HepG2 (cell line): ENCODE results near the gene CPN1. TPM values are rescaled to one million over a fixed set of nuclear protein-coding genes. Genes with fewer than 3 reads are reported as not detected.

Experiments
- ATAC-seq: fragments of 200-7000 bp; cut with Tn5 transposase; 3 replicates; pipeline ENCODE4 v1.9.1; 2020; ENCODE audit warnings: mild to moderate bottlenecking, moderate library complexity
- BruUV-seq: library from RNA; stranded (reverse); fragments of 400-500 nt; replicated peaks from 2 replicates; lab custom pipeline; 2021; lab: Mats Ljungman, UMichigan
- CTCF ChIA-PET: fragments of 300-600 bp; formaldehyde crosslinking; extraction: SDS; loops from one replicate; lab custom pipeline; 2021; ENCODE audit warnings: low total read pairs, inconsistent platforms, low intra/inter-chr PET ratio; lab: Yijun Ruan, JAX
- POLR2A ChIA-PET: fragments of 350-600 bp; sonication (Branson Sonifier 250); formaldehyde crosslinking; loops from one replicate; lab custom pipeline; 2020; ENCODE audit warnings: antibody characterized with exemption, inconsistent platforms; lab: Yijun Ruan, JAX
- DNase-seq: peaks from one replicate; pipeline ENCODE4 v3.0.0-alpha.2; 2015; ENCODE audit warnings: low spot score
- FAIRE-seq: peaks from 3 replicates; lab custom pipeline; 2011; peaks lifted over from hg19 to GRCh38; lab: Jason Lieb, UNC
- H2AFZ ChIP-seq: one replicate; pipeline ENCODE4 v1.6.1; 2011; ENCODE audit warnings: low read length, inconsistent platforms
- H3K27ac ChIP-seq: fragments of 300-600 bp; 3 replicates; pipeline ENCODE4 v1.8.0; 2011; ENCODE audit warnings: mixed run types, mild to moderate bottlenecking, mixed read lengths, low read length, inconsistent platforms; ENCODE audit not compliant: insufficient read depth; ENCODE audit errors: extremely low read length
- H3K27me3 ChIP-seq, 2 experiments: fragments of 200-600 bp in 1 of 2; 2 replicates in 1 of 2; 3 replicates in 1 of 2; pipeline versions ENCODE4 v1.6.0 to v1.8.0; 2011; ENCODE audit warnings: low read length in 2 of 2, mild to moderate bottlenecking in 2 of 2, moderate library complexity in 2 of 2, inconsistent platforms in 1 of 2; ENCODE audit not compliant: insufficient read depth in 2 of 2, control insufficient read depth in 1 of 2
- H3K36me3 ChIP-seq, 2 experiments: fragments of 200-600 bp in 1 of 2; replicated peaks in 1 of 2; 2 replicates in 1 of 2; 3 replicates in 1 of 2; pipeline versions ENCODE4 v1.5.1 to v1.8.0; 2011; ENCODE audit warnings: low read length in 2 of 2, inconsistent platforms in 1 of 2; ENCODE audit not compliant: insufficient read depth in 2 of 2, control insufficient read depth in 1 of 2
- H3K4me1 ChIP-seq: 2 replicates; pipeline ENCODE4 v1.5.1; 2012; ENCODE audit warnings: low read length, inconsistent platforms; ENCODE audit not compliant: insufficient read depth
- H3K4me2 ChIP-seq: 2 replicates; pipeline ENCODE4 v1.6.0; 2011; ENCODE audit warnings: low read depth, low read length, inconsistent platforms
- H3K4me3 ChIP-seq, 3 experiments: fragments of 200-600 bp in 1 of 3; sonication (generic), shearing (Covaris generic) in 1 of 3; replicated peaks in 1 of 3; 2 replicates each; pipeline ENCODE4 v1.5.1; 2011 to 2016; ENCODE audit warnings: low read length in 3 of 3, inconsistent platforms in 2 of 3, low read depth in 2 of 3, mild to moderate bottlenecking in 2 of 3, control low read depth in 1 of 3, mixed read lengths in 1 of 3; ENCODE audit not compliant: insufficient read depth in 1 of 3
- H3K79me2 ChIP-seq: one replicate; pipeline ENCODE4 v1.6.1; 2011; ENCODE audit warnings: low read length, inconsistent platforms; ENCODE audit not compliant: insufficient read depth
- H3K9ac ChIP-seq: 2 replicates; pipeline ENCODE4 v1.6.0; 2011; ENCODE audit warnings: mild to moderate bottlenecking, low read depth, low read length, inconsistent platforms; ENCODE audit not compliant: insufficient read depth
- H3K9me3 ChIP-seq: 2 replicates; pipeline ENCODE4 v1.5.1; 2012; ENCODE audit warnings: mild to moderate bottlenecking, low read length
- H4K20me1 ChIP-seq: 2 replicates; pipeline ENCODE4 v1.6.0; 2011; ENCODE audit warnings: inconsistent platforms, mild to moderate bottlenecking, low read length, moderate library complexity; ENCODE audit not compliant: insufficient read depth
- ATRX ChIP-seq: sonication (generic); formaldehyde crosslinking; IDR thresholded peaks from 2 replicates; pipeline ENCODE4 v1.4.0; 2020; ENCODE audit warnings: missing genetic modification reagents, borderline replicate concordance
- ELF1 ChIP-seq: sonication (generic); formaldehyde crosslinking; IDR thresholded peaks from 2 replicates; pipeline ENCODE4 v1.4.0; 2020; ENCODE audit warnings: missing genetic modification reagents
- HNRNPK ChIP-seq: fragments of 200-400 bp; formaldehyde crosslinking; IDR thresholded peaks from 2 replicates; pipeline ENCODE4 v1.6.1; 2018; ENCODE audit warnings: low read length, low read depth, moderate library complexity, mild to moderate bottlenecking; ENCODE audit not compliant: poor library complexity, severe bottlenecking
- KDM5A ChIP-seq: fragments of 200-600 bp; sonication (generic); IDR thresholded peaks from 2 replicates; pipeline ENCODE4 v1.7.0; 2018; ENCODE audit warnings: antibody characterized with exemption, mild to moderate bottlenecking, low read length, borderline replicate concordance
- MIER2 ChIP-seq: IDR thresholded peaks from 2 replicates; pipeline ENCODE4 v1.6.1; 2016; ENCODE audit warnings: missing biosample characterization, missing genetic modification reagents
- NR0B2 ChIP-seq: sonication (generic); formaldehyde crosslinking; IDR thresholded peaks from 2 replicates; pipeline ENCODE4 v1.4.0; 2020; ENCODE audit warnings: mild to moderate bottlenecking, missing genetic modification reagents
- POLR2G ChIP-seq: fragments of 200-400 bp; formaldehyde crosslinking; IDR thresholded peaks from 2 replicates; pipeline ENCODE4 v1.6.1; 2018; ENCODE audit warnings: mild to moderate bottlenecking, low read depth, low read length, moderate library complexity
- SRY ChIP-seq: sonication (generic); formaldehyde crosslinking; IDR thresholded peaks from 2 replicates; pipeline ENCODE4 v1.8.0; 2022; ENCODE audit warnings: mild to moderate bottlenecking, missing genetic modification reagents
- ZC3H4 ChIP-seq: sonication (generic); formaldehyde crosslinking; IDR thresholded peaks from 2 replicates; pipeline ENCODE4 v1.4.0; 2020; ENCODE audit warnings: missing genetic modification reagents, borderline replicate concordance
- ZFX ChIP-seq: sonication (generic); formaldehyde crosslinking; IDR thresholded peaks from 2 replicates; pipeline ENCODE4 v1.4.0; 2020; ENCODE audit warnings: mild to moderate bottlenecking, low read depth, missing genetic modification reagents, moderate library complexity
- ZNF557 ChIP-seq: sonication (generic); formaldehyde crosslinking; IDR thresholded peaks from 2 replicates; pipeline ENCODE4 v1.4.0; 2020; ENCODE audit warnings: missing genetic modification reagents
- ZNF772 ChIP-seq: sonication (generic); formaldehyde crosslinking; IDR thresholded peaks from 2 replicates; pipeline ENCODE4 v1.5.0; 2020; ENCODE audit warnings: mild to moderate bottlenecking, missing genetic modification reagents
- ZNF790 ChIP-seq: sonication (generic); formaldehyde crosslinking; IDR thresholded peaks from 2 replicates; pipeline ENCODE4 v1.8.0; 2022; ENCODE audit warnings: missing genetic modification reagents, mild to moderate bottlenecking, borderline replicate concordance
- WGBS: methylation state at CpG from one replicate; pipeline ENCODE4 v1.1.6; 2017; ENCODE audit warnings: low lambda C conversion rate; 5-methylcytosine and 5-hydroxymethylcytosine counted together
- in situ Hi-C: cut with HindIII; loops from 2 replicates; pipeline ENCODE4 v1.10.0; 2017; ENCODE audit warnings: low pct_unique_long_range_greater_than_20kb; ENCODE audit not compliant: extremely low pct_ligation_motif_present
- intact Hi-C: fragments of 100-400 bp; cut with micrococcal nuclease; formaldehyde crosslinking; loops from one replicate; pipeline ENCODE4 v1.10.0; 2022; ENCODE audit not compliant: unreplicated experiment
- polyA plus RNA-seq, 8 experiments: library from polyadenylated mRNA; depleted of rRNA in 3 of 8; stranded (reverse) in 7 of 8; unstranded in 1 of 8; fragments of >200 nt; fragmentation: Illumina TruSeq in 4 of 8; extraction: Trizol in 4 of 8; gene quantifications; 2 replicates each; pipeline versions ENCODE4 v1.2.1 to v1.2.3, GENCODE V29; 2011 to 2016; ENCODE audit warnings: low read depth in 4 of 8, missing spikeins in 1 of 8, mixed read lengths in 1 of 8; ENCODE audit not compliant: insufficient read depth in 1 of 8
- total RNA-seq, 5 experiments: library from RNA; depleted of rRNA; stranded (reverse); fragments of >200 nt; fragmentation: Illumina TruSeq; extraction: Trizol; gene quantifications; 2 replicates each; pipeline ENCODE4 v1.2.3, GENCODE V29; 2016; ENCODE audit warnings: low read depth in 1 of 5
- TF ChIP-seq, protein P1 (sequence below): sonication (generic); formaldehyde crosslinking; conservative IDR thresholded peaks from 2 replicates; pipeline ENCODE4 v1.4.0; 2020; ENCODE audit warnings: missing genetic modification reagents
- TF ChIP-seq, protein P2 (sequence below): sonication (generic); formaldehyde crosslinking; IDR thresholded peaks from 2 replicates; pipeline ENCODE4 v1.5.1; 2020; ENCODE audit warnings: missing genetic modification reagents, mild to moderate bottlenecking, borderline replicate concordance

The CPN1 gene
- total and polyA plus RNA-seq, 2 of the 13 experiments (the other 11 are each of a cell fraction or from before 2014, with no cell fraction given), result 17.3 to 35.1 TPM

GRCh38 chr10:100046021-100046486, 35.6 kb downstream of the CPN1 start (continued):
- TF ChIP-seq NR0B2 (CRISPR knock-in tag), result no peak
- TF ChIP-seq ELF1, result no peak
- no peak for TF ChIP-seq HNRNPK
- TF ChIP-seq, protein P1, sequence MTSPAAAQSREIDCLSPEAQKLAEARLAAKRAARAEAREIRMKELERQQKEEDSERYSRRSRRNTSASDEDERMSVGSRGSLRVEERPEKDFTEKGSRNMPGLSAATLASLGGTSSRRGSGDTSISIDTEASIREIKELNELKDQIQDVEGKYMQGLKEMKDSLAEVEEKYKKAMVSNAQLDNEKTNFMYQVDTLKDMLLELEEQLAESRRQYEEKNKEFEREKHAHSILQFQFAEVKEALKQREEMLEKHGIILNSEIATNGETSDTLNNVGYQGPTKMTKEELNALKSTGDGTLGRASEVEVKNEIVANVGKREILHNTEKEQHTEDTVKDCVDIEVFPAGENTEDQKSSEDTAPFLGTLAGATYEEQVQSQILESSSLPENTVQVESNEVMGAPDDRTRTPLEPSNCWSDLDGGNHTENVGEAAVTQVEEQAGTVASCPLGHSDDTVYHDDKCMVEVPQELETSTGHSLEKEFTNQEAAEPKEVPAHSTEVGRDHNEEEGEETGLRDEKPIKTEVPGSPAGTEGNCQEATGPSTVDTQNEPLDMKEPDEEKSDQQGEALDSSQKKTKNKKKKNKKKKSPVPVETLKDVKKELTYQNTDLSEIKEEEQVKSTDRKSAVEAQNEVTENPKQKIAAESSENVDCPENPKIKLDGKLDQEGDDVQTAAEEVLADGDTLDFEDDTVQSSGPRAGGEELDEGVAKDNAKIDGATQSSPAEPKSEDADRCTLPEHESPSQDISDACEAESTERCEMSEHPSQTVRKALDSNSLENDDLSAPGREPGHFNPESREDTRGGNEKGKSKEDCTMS (CRISPR knock-in tag), result no peak
- TF ChIP-seq ZNF557 (CRISPR knock-in tag), result no peak
- TF ChIP-seq, all 625 proteins: peak for 23

GRCh38 chr10:100045592-100045991, 36.1 kb downstream of the CPN1 start:
- Histone ChIP-seq H3K36me3 (peaks cover 5 to 9% of the 10 kb centered on the region in 2 experiments; a peak in 4 of 5 replicates), H3K27ac (no peak overlapping the region), H3K9me3 (no peaks in the 10 kb centered on the region), H2AFZ (no peak overlapping the region), H3K27me3 (no peaks in the 10 kb centered on the region), H3K79me2 (no peaks in the 10 kb centered on the region), H3K4me3 (no peak overlapping the region), H3K9ac (no peak overlapping the region), H3K4me1 (peaks cover 7% of the 10 kb centered on the region; the same call in 1 of the 2 replicates), H4K20me1 (no peaks in the 10 kb centered on the region), H3K4me2 (no peak overlapping the region)
- FAIRE-seq (no peak), DNase-seq (no peak), ATAC-seq (no peak)
- in situ Hi-C loops, result no loop called here
- CTCF ChIA-PET, result interaction anchor here (1.5 to 2.5 kb wide), 5 partner anchors 26 to 200 kb away, joined by 5 to 9 read pairs (median 7); partner anchors contain the start of gene DNMBP
- 81% methylated on average over 2 of the region's 2 CpGs for WGBS
- POLR2A ChIA-PET, result no interaction called here
- TF ChIP-seq MIER2 (CRISPR knock-in tag) (no peak), ZNF772 (CRISPR knock-in tag) (no peak), ZNF790 (CRISPR knock-in tag) (no peak), KDM5A (no peak), ATRX (no peak), SRY (CRISPR knock-in tag) (no peak), ZFX (CRISPR knock-in tag) (no peak), ZC3H4 (no peak), POLR2G (no peak)
- TF ChIP-seq, protein P2, sequence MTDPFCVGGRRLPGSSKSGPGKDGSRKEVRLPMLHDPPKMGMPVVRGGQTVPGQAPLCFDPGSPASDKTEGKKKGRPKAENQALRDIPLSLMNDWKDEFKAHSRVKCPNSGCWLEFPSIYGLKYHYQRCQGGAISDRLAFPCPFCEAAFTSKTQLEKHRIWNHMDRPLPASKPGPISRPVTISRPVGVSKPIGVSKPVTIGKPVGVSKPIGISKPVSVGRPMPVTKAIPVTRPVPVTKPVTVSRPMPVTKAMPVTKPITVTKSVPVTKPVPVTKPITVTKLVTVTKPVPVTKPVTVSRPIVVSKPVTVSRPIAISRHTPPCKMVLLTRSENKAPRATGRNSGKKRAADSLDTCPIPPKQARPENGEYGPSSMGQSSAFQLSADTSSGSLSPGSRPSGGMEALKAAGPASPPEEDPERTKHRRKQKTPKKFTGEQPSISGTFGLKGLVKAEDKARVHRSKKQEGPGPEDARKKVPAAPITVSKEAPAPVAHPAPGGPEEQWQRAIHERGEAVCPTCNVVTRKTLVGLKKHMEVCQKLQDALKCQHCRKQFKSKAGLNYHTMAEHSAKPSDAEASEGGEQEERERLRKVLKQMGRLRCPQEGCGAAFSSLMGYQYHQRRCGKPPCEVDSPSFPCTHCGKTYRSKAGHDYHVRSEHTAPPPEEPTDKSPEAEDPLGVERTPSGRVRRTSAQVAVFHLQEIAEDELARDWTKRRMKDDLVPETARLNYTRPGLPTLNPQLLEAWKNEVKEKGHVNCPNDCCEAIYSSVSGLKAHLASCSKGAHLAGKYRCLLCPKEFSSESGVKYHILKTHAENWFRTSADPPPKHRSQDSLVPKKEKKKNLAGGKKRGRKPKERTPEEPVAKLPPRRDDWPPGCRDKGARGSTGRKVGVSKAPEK (CRISPR knock-in tag), result no peak
- no TSS peak for BruUV-seq
- intact Hi-C loops, result loop anchor here (5.0 kb wide), 1 partner anchor 38 kb away; the partner anchor contains the start of gene DNMBP
